ENCODE data around the gene GMPPA. TPM values are rescaled to one million over a fixed set of nuclear protein-coding genes. Genes with fewer than 3 reads are reported as not detected.

The GMPPA gene
- total and polyA plus RNA-seq, 9 of the 15 experiments (the other 6 are each of a cell fraction or from before 2014, with no cell fraction given): 7.0 to 101 (median 66.7) TPM

- no peak for TF ChIP-seq ZNF444 (CRISPR knock-in tag; IDR thresholded peaks at IDR 0.05)
- TF ChIP-seq SP2 (IDR thresholded peaks at IDR 0.05; ENCODE audit: extremely low read depth, low read depth, low read length, poor library complexity, severe bottlenecking): no peak
- no peak for TF ChIP-seq ZNF449 (CRISPR knock-in tag; IDR thresholded peaks at IDR 0.05)
- no peak for TF ChIP-seq GMEB1 (CRISPR knock-in tag; IDR thresholded peaks at IDR 0.05)
- TF ChIP-seq SP1 (CRISPR knock-in tag; IDR thresholded peaks at IDR 0.05): peak; percentile 57
- TF ChIP-seq ASH1L (IDR thresholded peaks at IDR 0.05; ENCODE audit: borderline replicate concordance, low read depth, partially characterized antibody): no peak
- TF ChIP-seq MNT (conservative IDR thresholded peaks at IDR 0.05): peak in 1 of 2 experiments; percentile 60; a peak in 3 of 4 replicates
- peak; percentile 67; the same call in 1 of the 2 replicates for TF ChIP-seq TFAP4 (CRISPR knock-in tag; IDR thresholded peaks at IDR 0.05; ENCODE audit: borderline replicate concordance)
- TF ChIP-seq ZNF408 (CRISPR knock-in tag; IDR thresholded peaks at IDR 0.05; ENCODE audit: low read depth): no peak
- peak; percentile 84 for TF ChIP-seq MTA1 (IDR thresholded peaks at IDR 0.05; ENCODE audit: borderline replicate concordance)
- TF ChIP-seq DPF2 (IDR thresholded peaks at IDR 0.05): peak; percentile 76
- no peak for TF ChIP-seq FOXJ3 (CRISPR knock-in tag; IDR thresholded peaks at IDR 0.05)
- TF ChIP-seq ZNF165 (CRISPR knock-in tag; IDR thresholded peaks at IDR 0.05; ENCODE audit: borderline replicate concordance): no peak
- TF ChIP-seq MAZ (CRISPR knock-in tag; conservative IDR thresholded peaks at IDR 0.05 in 1 of 2, IDR thresholded peaks at IDR 0.05 in 1 of 2): peak; percentile 96 to 100
- TF ChIP-seq NFRKB (IDR thresholded peaks at IDR 0.05; ENCODE audit: low read depth): 0 out of 2 replicates have a peak, but pooled peaks have one; percentile 28
- no peak for TF ChIP-seq SAFB (IDR thresholded peaks at IDR 0.05; ENCODE audit: borderline replicate concordance, low read depth, low read length)
Observed at GRCh38 chr2:219521066-219521880, 22.6 kb downstream of the GMPPA start (continued).

Data from K562 (cell line).